ENCODE data around the gene FARS2. TPM values are rescaled to one million over a fixed set of nuclear protein-coding genes. Genes with fewer than 3 reads are reported as not detected.

The FARS2 gene
- total and polyA plus RNA-seq, 7 experiments from 2014 or later, result 16.2 to 28.1 (median 20.8) TPM

- Mint-ChIP-seq H3K27me3 (no peaks in the 10 kb centered on the region), H3K36me3 (peaks cover 0 to 41% (median 8%) of the 10 kb centered on the region in 5 donors), H3K4me3 (no peak overlapping the region), H3K4me1 (peaks cover 0 to 18% (median 6%) of the 10 kb centered on the region in 7 donors), H3K27ac (peak overlapping the region in 1 of 9 donors; percentile 34), H3K9me3 (no peaks in the 10 kb centered on the region)
- intact Hi-C loops (cut with micrococcal nuclease), result no loop called here
- no peaks in the 10 kb centered on the region for H3K27me3 ChIP-seq (ENCODE audit: control insufficient read depth in 2 of 2, insufficient read depth in 2 of 2, low read length in 2 of 2)
- no peaks in the 10 kb centered on the region for H3K4me1 ChIP-seq (ENCODE audit: control insufficient read depth in 2 of 2, insufficient read depth in 2 of 2, low read length in 2 of 2)
- no peak for DNase-seq
- H3K9me3 ChIP-seq (ENCODE audit: control insufficient read depth in 2 of 3, low read length in 3 of 3), result no peaks in the 10 kb centered on the region
- no peak for ATAC-seq
- no peak overlapping the region for H3K4me3 ChIP-seq (ENCODE audit: low read length)
- ChIA-PET POLR2A (interaction anchor here (0.9 kb wide), 1 partner anchor 23 kb away, joined by 3 read pairs; no protein-coding TSS in a partner anchor), CTCF (interaction anchor here (2.2 kb wide), 1 partner anchor 12 kb away, joined by 10 read pairs; no protein-coding TSS in a partner anchor)
- no peak overlapping the region for H3K27ac ChIP-seq (ENCODE audit: low read depth, low read length)
- peaks cover 0 to 6% (median 0%) of the 10 kb centered on the region in 3 experiments for H3K36me3 ChIP-seq (ENCODE audit: control insufficient read depth in 2 of 3, insufficient read depth in 3 of 3, low read length in 3 of 3)
Measured at GRCh38 chr6:5482619-5483018, 221.3 kb downstream of the FARS2 start.

- intact Hi-C loops (cut with micrococcal nuclease), result no loop called here
- H3K27me3 Mint-ChIP-seq, result no peaks in the 10 kb centered on the region
- Histone ChIP-seq H3K36me3 (ENCODE audit: control insufficient read depth in 2 of 3, insufficient read depth in 3 of 3, low read length in 3 of 3) (peaks cover 0 to 6% (median 0%) of the 10 kb centered on the region in 3 experiments), H3K9me3 (ENCODE audit: control insufficient read depth in 2 of 3, low read length in 3 of 3) (no peaks in the 10 kb centered on the region), H3K4me3 (ENCODE audit: low read length) (no peak overlapping the region), H3K27ac (ENCODE audit: low read depth, low read length) (no peak overlapping the region), H3K27me3 (ENCODE audit: control insufficient read depth in 2 of 2, insufficient read depth in 2 of 2, low read length in 2 of 2) (no peaks in the 10 kb centered on the region), H3K4me1 (ENCODE audit: control insufficient read depth in 2 of 2, insufficient read depth in 2 of 2, low read length in 2 of 2) (no peaks in the 10 kb centered on the region)
- H3K27ac Mint-ChIP-seq, result no peak overlapping the region
- ChIA-PET CTCF (interaction anchor here (0.7 kb wide), 1 partner anchor 1104 kb away, joined by 3 read pairs; no protein-coding TSS in a partner anchor), POLR2A (no interaction called here)
- H3K4me3 Mint-ChIP-seq, result no peak overlapping the region
- ATAC-seq (no peak), DNase-seq (no peak)
- H3K9me3 Mint-ChIP-seq, result no peaks in the 10 kb centered on the region
- H3K36me3 Mint-ChIP-seq, result peaks cover 3 to 49% (median 13%) of the 10 kb centered on the region in 5 donors
- H3K4me1 Mint-ChIP-seq, result peaks cover 3 to 18% (median 7%) of the 10 kb centered on the region in 7 donors
Measured at GRCh38 chr6:5484692-5485091, 223.4 kb downstream of the FARS2 start.

- peak overlapping the region in 2 of 9 donors; percentile 20 to 45 for H3K27ac Mint-ChIP-seq
- ATAC-seq, result no peak
- POLR2A ChIA-PET, result interaction anchor here (0.7 to 1.6 kb wide), 3 partner anchors 15 to 133 kb away, joined by 3 to 4 read pairs (median 4); no protein-coding TSS in a partner anchor
Measured at GRCh38 chr6:5486214-5486613, 224.9 kb downstream of the FARS2 start.

GRCh38 chr6:5490501-5491069, 229.3 kb downstream of the FARS2 start:
- Mint-ChIP-seq H3K27ac (no peak overlapping the region), H3K27me3 (no peaks in the 10 kb centered on the region), H3K36me3 (peaks cover 6 to 45% (median 29%) of the 10 kb centered on the region in 5 donors), H3K9me3 (no peaks in the 10 kb centered on the region), H3K4me3 (peak overlapping the region in 1 of 10 donors; percentile 3), H3K4me1 (peaks cover 0 to 12% (median 7%) of the 10 kb centered on the region in 7 donors)
- Histone ChIP-seq H3K36me3 (ENCODE audit: control insufficient read depth in 2 of 3, insufficient read depth in 3 of 3, low read length in 3 of 3) (peaks cover 0 to 6% (median 0%) of the 10 kb centered on the region in 3 experiments), H3K4me3 (ENCODE audit: low read length) (no peak overlapping the region), H3K27ac (ENCODE audit: low read depth, low read length) (no peak overlapping the region), H3K27me3 (ENCODE audit: control insufficient read depth in 2 of 2, insufficient read depth in 2 of 2, low read length in 2 of 2) (no peaks in the 10 kb centered on the region), H3K9me3 (ENCODE audit: control insufficient read depth in 2 of 3, low read length in 3 of 3) (no peaks in the 10 kb centered on the region), H3K4me1 (ENCODE audit: control insufficient read depth in 2 of 2, insufficient read depth in 2 of 2, low read length in 2 of 2) (no peaks in the 10 kb centered on the region)
- ChIA-PET CTCF (interaction anchor here (0.7 kb wide), 1 partner anchor 30 kb away, joined by 3 read pairs; no protein-coding TSS in a partner anchor), POLR2A (no interaction called here)
- intact Hi-C loops (cut with micrococcal nuclease), result no loop called here
- ATAC-seq (no peak), DNase-seq (no peak)

More at GRCh38 chr6:5486214-5486613, 224.9 kb downstream of the FARS2 start:
- Mint-ChIP-seq H3K27me3 (no peaks in the 10 kb centered on the region), H3K9me3 (no peaks in the 10 kb centered on the region), H3K4me1 (peaks cover 0 to 13% (median 5%) of the 10 kb centered on the region in 7 donors), H3K36me3 (peaks cover 3 to 52% (median 18%) of the 10 kb centered on the region in 5 donors), H3K4me3 (no peak overlapping the region)
- CTCF ChIA-PET, result no interaction called here
- Histone ChIP-seq H3K27ac (ENCODE audit: low read depth, low read length) (no peak overlapping the region), H3K36me3 (ENCODE audit: control insufficient read depth in 2 of 3, insufficient read depth in 3 of 3, low read length in 3 of 3) (peaks cover 0 to 6% (median 0%) of the 10 kb centered on the region in 3 experiments), H3K9me3 (ENCODE audit: control insufficient read depth in 2 of 3, low read length in 3 of 3) (no peaks in the 10 kb centered on the region), H3K4me1 (ENCODE audit: control insufficient read depth in 2 of 2, insufficient read depth in 2 of 2, low read length in 2 of 2) (no peaks in the 10 kb centered on the region), H3K4me3 (ENCODE audit: low read length) (no peak overlapping the region), H3K27me3 (ENCODE audit: control insufficient read depth in 2 of 2, insufficient read depth in 2 of 2, low read length in 2 of 2) (no peaks in the 10 kb centered on the region)
- intact Hi-C loops (cut with micrococcal nuclease), result no loop called here
- no peak for DNase-seq

- ATAC-seq (no peak), DNase-seq (no peak)
- Mint-ChIP-seq H3K4me3 (no peak overlapping the region), H3K27me3 (no peaks in the 10 kb centered on the region), H3K4me1 (peaks cover 0 to 12% (median 7%) of the 10 kb centered on the region in 7 donors), H3K36me3 (peaks cover 4 to 34% (median 24%) of the 10 kb centered on the region in 5 donors), H3K27ac (no peak overlapping the region), H3K9me3 (no peaks in the 10 kb centered on the region)
- peaks cover 0 to under 1% (median 0%) of the 10 kb centered on the region in 3 experiments for H3K36me3 ChIP-seq (ENCODE audit: control insufficient read depth in 2 of 3, insufficient read depth in 3 of 3, low read length in 3 of 3)
- no peaks in the 10 kb centered on the region for H3K27me3 ChIP-seq (ENCODE audit: control insufficient read depth in 2 of 2, insufficient read depth in 2 of 2, low read length in 2 of 2)
- POLR2A ChIA-PET, result no interaction called here
- H3K4me3 ChIP-seq (ENCODE audit: low read length), result no peak overlapping the region
- H3K9me3 ChIP-seq (ENCODE audit: control insufficient read depth in 2 of 3, low read length in 3 of 3), result no peaks in the 10 kb centered on the region
- H3K4me1 ChIP-seq (ENCODE audit: control insufficient read depth in 2 of 2, insufficient read depth in 2 of 2, low read length in 2 of 2), result no peaks in the 10 kb centered on the region
- intact Hi-C loops (cut with micrococcal nuclease), result no loop called here
- H3K27ac ChIP-seq (ENCODE audit: low read depth, low read length), result no peak overlapping the region
- CTCF ChIA-PET, result no interaction called here
Measured at GRCh38 chr6:5492356-5492755, 231.0 kb downstream of the FARS2 start.

- Histone ChIP-seq H3K36me3 (ENCODE audit: control insufficient read depth in 2 of 3, insufficient read depth in 3 of 3, low read length in 3 of 3) (no peaks in the 10 kb centered on the region), H3K27ac (ENCODE audit: low read depth, low read length) (no peak overlapping the region), H3K4me1 (ENCODE audit: control insufficient read depth in 2 of 2, insufficient read depth in 2 of 2, low read length in 2 of 2) (no peaks in the 10 kb centered on the region), H3K27me3 (ENCODE audit: control insufficient read depth in 2 of 2, insufficient read depth in 2 of 2, low read length in 2 of 2) (no peaks in the 10 kb centered on the region), H3K4me3 (ENCODE audit: low read length) (no peak overlapping the region), H3K9me3 (ENCODE audit: control insufficient read depth in 2 of 3, low read length in 3 of 3) (no peaks in the 10 kb centered on the region)
- Mint-ChIP-seq H3K36me3 (peaks cover 7 to 31% (median 27%) of the 10 kb centered on the region in 5 donors), H3K9me3 (no peaks in the 10 kb centered on the region), H3K27ac (no peak overlapping the region), H3K27me3 (no peaks in the 10 kb centered on the region), H3K4me3 (no peak overlapping the region), H3K4me1 (peaks cover 0 to 14% (median 5%) of the 10 kb centered on the region in 7 donors)
- ChIA-PET POLR2A (no interaction called here), CTCF (no interaction called here)
- intact Hi-C loops (cut with micrococcal nuclease), result no loop called here
- ATAC-seq, result no peak
- DNase-seq, result no peak
Measured at GRCh38 chr6:5493806-5494205, 232.5 kb downstream of the FARS2 start.

All from naive thymus-derived CD4-positive, alpha-beta T cell (primary cell).